GM23338 (cell line): ENCODE data around the gene WDR77.

Source experiments
- CREB1 ChIP-seq: fragments of 250-450 bp; sonication (Bioruptor Pico); IDR thresholded peaks from 2 replicates; pipeline ENCODE4 v1.5.0; 2020; ENCODE audit warnings: low read depth, mild to moderate bottlenecking, moderate library complexity
- CTCF ChIP-seq, 2 experiments: fragments of 200-600 bp in 1 of 2; sonication (generic) in 1 of 2; conservative IDR thresholded peaks; 2 replicates each; pipeline versions ENCODE4 v1.5.1 to v1.6.1; 2016 to 2017; ENCODE audit warnings: antibody characterized with exemption in 2 of 2, low read depth in 2 of 2, mild to moderate bottlenecking in 2 of 2, moderate library complexity in 1 of 2
- EZH2 ChIP-seq: fragments of 200-600 bp; sonication (generic); IDR thresholded peaks from one replicate; pipeline ENCODE4 v1.8.0; 2017; ENCODE audit warnings: antibody characterized with exemption, mild to moderate bottlenecking, low read depth; ENCODE audit not compliant: unreplicated experiment
- EZH2phosphoT487 ChIP-seq: fragments of 200-600 bp; sonication (generic); IDR thresholded peaks from one replicate; pipeline ENCODE4 v1.8.1; 2018; ENCODE audit warnings: antibody characterized with exemption; ENCODE audit not compliant: unreplicated experiment
- JUNB ChIP-seq: IDR thresholded peaks from one replicate; pipeline ENCODE4 v1.6.1; 2016; ENCODE audit warnings: antibody characterized with exemption; ENCODE audit not compliant: unreplicated experiment
- NANOG ChIP-seq: IDR thresholded peaks from 2 replicates; pipeline ENCODE4 v1.6.1; 2016; ENCODE audit warnings: antibody characterized with exemption, borderline replicate concordance
- POLR2AphosphoS5 ChIP-seq: IDR thresholded peaks from 2 replicates; pipeline ENCODE4 v1.6.1; 2016; ENCODE audit warnings: antibody characterized with exemption, low read depth
- REST ChIP-seq: IDR thresholded peaks from one replicate; pipeline ENCODE4 v1.6.1; 2018; ENCODE audit warnings: antibody characterized with exemption; ENCODE audit not compliant: unreplicated experiment
- STAT1 ChIP-seq: IDR thresholded peaks from one replicate; pipeline ENCODE4 v1.6.1; 2016; ENCODE audit warnings: antibody characterized with exemption; ENCODE audit not compliant: unreplicated experiment
- ZNF114 ChIP-seq: fragments of 250-450 bp; sonication (Bioruptor Pico); IDR thresholded peaks from 2 replicates; pipeline ENCODE4 v1.5.0; 2020; ENCODE audit warnings: mild to moderate bottlenecking, moderate library complexity
- ZNF331 ChIP-seq: fragments of 250-450 bp; sonication (Bioruptor Pico); IDR thresholded peaks from 2 replicates; pipeline ENCODE4 v1.5.0; 2020; ENCODE audit warnings: low read depth, mild to moderate bottlenecking, moderate library complexity
- ZNF462 ChIP-seq: fragments of 250-450 bp; sonication (Bioruptor Pico); IDR thresholded peaks from 2 replicates; pipeline ENCODE4 v1.5.0; 2020; ENCODE audit warnings: mild to moderate bottlenecking, moderate library complexity
- TF ChIP-seq, protein P1 (sequence below): IDR thresholded peaks from 2 replicates; pipeline ENCODE4 v1.6.1; 2016; ENCODE audit warnings: antibody characterized with exemption

DNA sequence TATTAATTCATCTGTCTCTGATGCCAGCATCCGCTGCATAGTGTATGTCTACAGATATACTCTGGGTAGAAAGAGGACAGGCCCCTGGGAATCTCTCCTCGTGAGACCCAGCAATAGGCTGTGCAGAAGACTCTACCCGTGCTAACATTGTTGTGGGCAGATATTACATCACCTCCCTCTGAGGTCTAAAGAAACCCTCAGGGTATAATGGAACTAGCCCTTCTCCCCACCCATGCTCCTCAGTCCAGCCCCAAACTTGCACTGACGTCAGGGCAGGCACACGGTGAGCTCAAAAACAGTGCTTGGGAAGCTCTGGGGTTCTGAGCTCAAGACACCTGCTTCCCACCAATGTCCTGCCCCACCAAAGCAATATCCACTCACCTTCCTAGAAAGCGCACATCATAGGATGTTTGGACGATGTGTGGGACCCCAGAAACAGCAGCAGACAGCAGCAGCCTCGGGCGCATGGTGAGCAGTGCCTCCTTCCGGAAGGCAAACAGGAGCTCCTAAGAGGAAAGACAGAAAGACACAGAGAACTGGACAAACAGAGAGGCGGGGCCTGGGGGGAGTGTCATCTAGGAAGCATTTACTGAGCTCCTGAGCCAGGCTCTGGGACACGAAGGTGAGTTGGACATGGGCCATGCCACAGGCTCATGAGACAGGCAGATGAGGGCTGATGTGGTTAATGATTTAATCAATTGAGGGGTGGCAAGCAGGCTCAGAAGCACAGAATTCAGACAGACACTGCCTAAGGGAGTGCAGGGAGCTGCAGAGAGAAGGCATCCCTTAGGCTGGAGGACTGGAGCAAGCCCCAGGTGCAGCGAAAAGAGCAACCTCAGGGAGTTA is 26.3 kb downstream of the WDR77 start:
- TF ChIP-seq POLR2AphosphoS5 (no peak), CTCF (conservative IDR thresholded peaks at IDR 0.05; ENCODE audit: low read depth in 2 of 2) (no peak), EZH2 (no peak), EZH2phosphoT487 (no peak), REST (no peak), STAT1 (no peak), NANOG (no peak), CREB1 (CRISPR knock-in tag) (no peak), ZNF462 (no peak), ZNF114 (CRISPR knock-in tag) (no peak), JUNB (no peak), ZNF331 (no peak)
- TF ChIP-seq, protein P1, sequence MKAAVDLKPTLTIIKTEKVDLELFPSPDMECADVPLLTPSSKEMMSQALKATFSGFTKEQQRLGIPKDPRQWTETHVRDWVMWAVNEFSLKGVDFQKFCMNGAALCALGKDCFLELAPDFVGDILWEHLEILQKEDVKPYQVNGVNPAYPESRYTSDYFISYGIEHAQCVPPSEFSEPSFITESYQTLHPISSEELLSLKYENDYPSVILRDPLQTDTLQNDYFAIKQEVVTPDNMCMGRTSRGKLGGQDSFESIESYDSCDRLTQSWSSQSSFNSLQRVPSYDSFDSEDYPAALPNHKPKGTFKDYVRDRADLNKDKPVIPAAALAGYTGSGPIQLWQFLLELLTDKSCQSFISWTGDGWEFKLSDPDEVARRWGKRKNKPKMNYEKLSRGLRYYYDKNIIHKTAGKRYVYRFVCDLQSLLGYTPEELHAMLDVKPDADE = no peak
